ENCODE results near the gene HDAC2.
"Not testable (repeated sequence)": the region's sequence is repeated elsewhere in the genome, so short reads cannot be mapped to it uniquely, and the experiment has no call there.

HDAC2 gene
- 44.6 to 106 (median 78.3) reads per million in 18 experiments for total RNA-seq

- DNase-seq: peak; percentile 89 to 91
Observed at GRCh38 chr6:113970805-113971676, at the start of gene HDAC2. HDAC2 (minus strand) TSS chr6:113971148; CDS start chr6:113970908, 240 bp downstream.

- DNase-seq: no peak
Observed at GRCh38 chr6:114020196-114020595, 49.2 kb upstream of the HDAC2 start.

GRCh38 chr6:114017146-114017545, 46.2 kb upstream of the HDAC2 start:
- not testable (repeated sequence) for DNase-seq

- DNase-seq: not testable (repeated sequence)
Observed at GRCh38 chr6:114014106-114014505, 43.2 kb upstream of the HDAC2 start.

- DNase-seq: not testable (repeated sequence)
Observed at GRCh38 chr6:114011486-114011885, 40.5 kb upstream of the HDAC2 start.

GRCh38 chr6:114010540-114010939, 39.6 kb upstream of the HDAC2 start:
- no peak for DNase-seq

GRCh38 chr6:114009192-114009591, 38.2 kb upstream of the HDAC2 start:
- DNase-seq: no peak

GRCh38 chr6:114008331-114008730, 37.4 kb upstream of the HDAC2 start:
- DNase-seq: no peak

- DNase-seq: no peak
Observed at GRCh38 chr6:114007516-114007915, 36.6 kb upstream of the HDAC2 start.

- DNase-seq: no peak
Observed at GRCh38 chr6:114001354-114001753, 30.4 kb upstream of the HDAC2 start.

DNA sequence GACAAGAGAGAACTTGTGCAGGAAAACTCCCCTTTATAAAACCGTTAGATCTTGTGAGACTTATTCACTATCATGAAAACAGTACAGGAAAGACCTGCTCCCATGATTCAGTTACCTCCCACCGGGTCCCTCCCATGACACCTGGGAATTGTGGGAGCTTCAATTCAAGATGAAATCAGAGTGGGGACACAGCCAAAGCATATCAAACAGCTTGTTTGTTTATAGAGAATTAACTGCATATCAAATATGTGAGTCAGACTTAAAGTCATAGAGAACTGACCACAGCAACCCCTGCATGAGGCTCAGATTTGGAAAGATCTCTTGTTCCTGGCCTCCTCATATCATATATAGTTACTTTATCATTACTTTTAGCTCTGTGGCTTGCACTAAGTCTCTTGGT, 29.1 kb upstream of the HDAC2 start:
- DNase-seq: no peak

- no peak for DNase-seq
Observed at GRCh38 chr6:113999284-113999683, 28.3 kb upstream of the HDAC2 start.

GRCh38 chr6:113998811-113999210, 27.9 kb upstream of the HDAC2 start:
- DNase-seq: no peak

DNA sequence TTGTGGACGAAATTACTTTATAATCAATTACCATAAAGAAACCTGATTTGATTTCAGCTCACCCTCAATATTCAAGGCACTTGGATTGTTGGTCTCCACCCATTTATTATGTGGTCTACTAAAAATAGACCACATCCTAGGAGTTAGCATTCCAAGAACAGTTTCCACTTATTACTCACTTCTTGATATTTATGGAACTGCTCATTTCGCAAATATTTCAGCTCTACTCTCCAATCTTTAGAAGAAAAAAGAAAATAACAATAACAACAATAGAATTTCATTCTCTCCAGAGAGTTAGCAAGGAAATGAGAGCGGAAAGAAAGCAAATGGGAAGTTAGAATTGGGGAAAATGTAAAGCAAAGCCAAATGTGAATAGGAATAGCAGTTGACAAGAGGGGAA, 26.2 kb upstream of the HDAC2 start:
- DNase-seq: no peak

DNA sequence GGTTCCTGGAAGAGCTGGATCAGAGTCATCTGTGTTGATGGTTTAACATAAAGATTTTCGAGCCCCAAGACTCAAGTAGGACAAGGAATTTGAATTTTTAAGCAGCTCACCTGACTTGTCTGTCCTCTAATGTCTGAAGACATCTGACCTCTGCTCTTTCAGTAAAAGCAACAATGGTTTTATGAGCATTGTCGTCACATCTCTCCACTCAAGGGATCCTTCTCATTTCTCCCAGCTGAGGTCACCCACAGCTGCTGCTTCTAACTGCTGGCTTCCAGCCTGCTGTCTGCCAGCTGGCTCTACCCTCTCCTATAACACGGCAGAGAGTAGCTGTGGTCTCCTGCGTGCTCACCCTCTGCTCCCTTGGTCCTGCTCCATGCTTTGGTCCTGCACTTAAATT, 24.7 kb upstream of the HDAC2 start:
- DNase-seq: no peak

DNA sequence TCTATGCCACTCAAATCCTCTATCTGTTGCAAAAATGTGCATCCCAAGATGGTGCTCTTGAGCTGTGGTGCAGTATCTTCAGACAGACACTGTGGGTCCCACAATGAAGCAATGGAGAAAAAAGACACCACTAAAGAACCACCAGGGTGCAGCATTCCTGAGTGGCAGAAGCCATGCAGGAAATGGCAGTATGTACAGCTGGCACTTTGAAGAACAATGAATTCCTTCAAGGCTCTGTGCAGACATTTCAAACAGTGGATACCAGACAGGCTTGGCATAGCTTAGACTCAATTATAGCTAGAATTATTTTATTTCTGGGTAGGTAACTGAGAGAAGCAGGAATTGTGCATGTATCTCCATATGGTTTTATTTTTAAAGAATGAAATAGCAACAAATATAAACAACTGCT, 24.0 kb upstream of the HDAC2 start:
- peak; percentile 48 to 65 for DNase-seq

GRCh38 chr6:113989675-113990074, 18.7 kb upstream of the HDAC2 start:
- DNase-seq: no peak

- not testable (repeated sequence) for DNase-seq
Observed at GRCh38 chr6:113982675-113983074, 11.7 kb upstream of the HDAC2 start.

GRCh38 chr6:113982055-113982550, 11.2 kb upstream of the HDAC2 start:
- DNase-seq: no peak

DNA sequence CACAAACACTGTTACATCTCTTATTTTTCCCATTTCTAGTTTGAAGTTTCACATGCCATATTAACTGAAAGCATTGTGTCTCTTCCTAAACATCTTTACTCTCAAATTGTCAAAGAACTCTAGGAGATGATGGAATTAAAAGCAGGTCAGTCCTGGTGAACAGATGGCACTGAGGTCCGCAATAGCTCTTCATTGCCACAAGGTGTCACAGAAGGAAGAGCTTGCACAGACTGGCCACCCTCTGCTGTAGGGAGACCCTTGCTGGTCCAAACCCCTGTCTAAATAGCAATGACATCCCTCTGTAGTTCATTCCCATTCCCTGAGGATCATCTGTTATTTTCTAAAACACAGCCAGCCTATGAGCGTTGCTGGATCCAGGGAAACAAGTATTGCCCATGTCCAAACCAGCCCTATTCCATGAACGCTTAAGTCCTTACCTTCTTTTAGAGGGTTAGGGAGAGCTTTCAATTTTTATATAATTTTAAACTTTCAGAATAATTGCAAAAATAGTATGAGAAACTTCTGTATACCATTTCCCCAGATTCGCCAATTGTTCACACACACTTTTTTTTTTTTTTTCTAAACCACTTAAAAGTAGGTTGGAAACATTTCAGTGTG, 10.1 kb upstream of the HDAC2 start:
- DNase-seq: peak in 1 of 2 donors; percentile 8

DNA sequence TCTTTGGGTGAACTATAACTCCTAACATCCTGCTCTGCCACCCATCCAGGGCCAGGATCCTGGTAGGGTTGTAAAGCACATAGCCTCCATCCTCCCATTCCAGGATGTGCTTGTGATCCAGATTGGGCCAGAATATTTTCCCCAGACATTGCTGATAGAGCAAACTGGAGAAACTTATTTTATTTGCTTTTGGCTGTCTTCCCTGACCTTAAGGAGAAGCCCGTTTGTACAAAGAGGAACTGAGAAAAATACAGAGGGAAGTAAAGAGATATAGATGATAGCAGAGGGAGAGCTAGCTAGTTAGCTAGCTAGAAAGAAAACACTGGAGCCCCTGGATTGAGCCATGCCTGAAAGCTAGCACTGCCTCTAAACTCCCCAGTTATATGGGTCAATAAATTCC, 9.0 kb upstream of the HDAC2 start:
- peak; percentile 38 to 68 for DNase-seq

GRCh38 chr6:113978084-113978675, 7.2 kb upstream of the HDAC2 start:
- DNase-seq: no peak

GRCh38 chr6:113976806-113977205, 5.9 kb upstream of the HDAC2 start:
- DNase-seq: no peak
